HepG2 (cell line): ENCODE measurements around the gene MTHFR. TPM values are rescaled to one million over a fixed set of nuclear protein-coding genes. Genes with fewer than 3 reads are reported as not detected.
A peak's percentile ranks its signal among the peaks of the same experiment; 100 is the strongest.

Source experiments
- AFF4 ChIP-seq: sonication (generic); formaldehyde crosslinking; IDR thresholded peaks from 2 replicates; pipeline ENCODE4 v1.4.0; 2020; ENCODE audit warnings: missing genetic modification reagents
- GATA4 ChIP-seq: sonication (generic); IDR thresholded peaks from 2 replicates; pipeline ENCODE4 v1.6.1; 2016; ENCODE audit warnings: antibody characterized with exemption, low read depth, borderline replicate concordance
- HCFC1 ChIP-seq: fragments of 150-350 bp; IDR thresholded peaks from 2 replicates; pipeline ENCODE4 v1.6.1; 2014; ENCODE audit warnings: low read depth, low read length
- HIC2 ChIP-seq: sonication (generic); formaldehyde crosslinking; IDR thresholded peaks from 2 replicates; pipeline ENCODE4 v1.9.0; 2022; ENCODE audit warnings: low read depth, missing genetic modification reagents
- ISL2 ChIP-seq: sonication (generic); formaldehyde crosslinking; IDR thresholded peaks from 2 replicates; pipeline ENCODE4 v1.5.0; 2020; ENCODE audit warnings: missing genetic modification reagents
- MIER3 ChIP-seq: IDR thresholded peaks from 2 replicates; pipeline ENCODE4 v1.6.1; 2016; ENCODE audit warnings: missing compliant biosample characterization, borderline replicate concordance
- PRPF4 ChIP-seq: fragments of 200-400 bp; formaldehyde crosslinking; IDR thresholded peaks from 2 replicates; pipeline ENCODE4 v1.6.1; 2016; ENCODE audit warnings: low read length, low read depth; ENCODE audit not compliant: poor library complexity, severe bottlenecking
- RFXAP ChIP-seq: sonication (generic); formaldehyde crosslinking; IDR thresholded peaks from 2 replicates; pipeline ENCODE4 v1.4.0; 2020; ENCODE audit warnings: missing genetic modification reagents, borderline replicate concordance
- RORA ChIP-seq: sonication (generic); formaldehyde crosslinking; IDR thresholded peaks from 2 replicates; pipeline ENCODE4 v1.5.0; 2020; ENCODE audit warnings: mild to moderate bottlenecking, missing genetic modification reagents, moderate library complexity
- SETDB1 ChIP-seq: sonication (generic); formaldehyde crosslinking; IDR thresholded peaks from 2 replicates; pipeline ENCODE4 v1.5.1; 2020; ENCODE audit warnings: missing genetic modification reagents, mild to moderate bottlenecking, borderline replicate concordance
- SIN3A ChIP-seq: IDR thresholded peaks from 2 replicates; pipeline ENCODE4 v1.6.1; 2011; ENCODE audit warnings: low read depth, mild to moderate bottlenecking, control low read depth, low read length, borderline replicate concordance
- SMARCE1 ChIP-seq: fragments of 450-650 bp; IDR thresholded peaks from 2 replicates; pipeline ENCODE4 v1.6.1; 2017; ENCODE audit warnings: borderline replicate concordance
- SRSF1 ChIP-seq: fragments of 200-400 bp; formaldehyde crosslinking; optimal IDR thresholded peaks from 2 replicates; pipeline ENCODE3; 2017; ENCODE audit warnings: mild to moderate bottlenecking, low read depth, low read length, moderate library complexity
- ZFP1 ChIP-seq: IDR thresholded peaks from 2 replicates; pipeline ENCODE4 v1.6.1; 2016
- ZNF563 ChIP-seq: sonication (generic); formaldehyde crosslinking; IDR thresholded peaks from 2 replicates; pipeline ENCODE4 v1.8.0; 2022; ENCODE audit warnings: mild to moderate bottlenecking, moderate library complexity, missing genetic modification reagents
- ZNF577 ChIP-seq: sonication (generic); formaldehyde crosslinking; IDR thresholded peaks from 2 replicates; pipeline ENCODE4 v1.4.0; 2020; ENCODE audit warnings: mild to moderate bottlenecking, low read depth, missing genetic modification reagents, borderline replicate concordance
- ZNF768 ChIP-seq: sonication (generic); formaldehyde crosslinking; IDR thresholded peaks from 2 replicates; pipeline ENCODE4 v1.4.0; 2020; ENCODE audit warnings: missing genetic modification reagents
- ZNF792 ChIP-seq: IDR thresholded peaks from 2 replicates; pipeline ENCODE4 v1.6.1; 2016
- ZSCAN25 ChIP-seq: sonication (generic); formaldehyde crosslinking; IDR thresholded peaks from 2 replicates; pipeline ENCODE4 v1.8.0; 2022; ENCODE audit warnings: mild to moderate bottlenecking, missing genetic modification reagents
- polyA plus RNA-seq, 8 experiments: library from polyadenylated mRNA; depleted of rRNA in 3 of 8; stranded (reverse) in 7 of 8; unstranded in 1 of 8; fragments of >200 nt; fragmentation: Illumina TruSeq in 4 of 8; extraction: Trizol in 4 of 8; gene quantifications; 2 replicates each; pipeline versions ENCODE4 v1.2.1 to v1.2.3, GENCODE V29; 2011 to 2016; ENCODE audit warnings: low read depth in 4 of 8, missing spikeins in 1 of 8, mixed read lengths in 1 of 8; ENCODE audit not compliant: insufficient read depth in 1 of 8
- total RNA-seq, 5 experiments: library from RNA; depleted of rRNA; stranded (reverse); fragments of >200 nt; fragmentation: Illumina TruSeq; extraction: Trizol; gene quantifications; 2 replicates each; pipeline ENCODE4 v1.2.3, GENCODE V29; 2016; ENCODE audit warnings: low read depth in 1 of 5
- TF ChIP-seq, protein P1 (sequence below): sonication (generic); formaldehyde crosslinking; IDR thresholded peaks from 2 replicates; pipeline ENCODE4 v1.4.0; 2020; ENCODE audit warnings: missing genetic modification reagents, mild to moderate bottlenecking, borderline replicate concordance

Gene MTHFR
- total and polyA plus RNA-seq, 2 of the 13 experiments (the other 11 are each of a cell fraction or from before 2014, with no cell fraction given): 3.8 to 8.2 TPM

DNA sequence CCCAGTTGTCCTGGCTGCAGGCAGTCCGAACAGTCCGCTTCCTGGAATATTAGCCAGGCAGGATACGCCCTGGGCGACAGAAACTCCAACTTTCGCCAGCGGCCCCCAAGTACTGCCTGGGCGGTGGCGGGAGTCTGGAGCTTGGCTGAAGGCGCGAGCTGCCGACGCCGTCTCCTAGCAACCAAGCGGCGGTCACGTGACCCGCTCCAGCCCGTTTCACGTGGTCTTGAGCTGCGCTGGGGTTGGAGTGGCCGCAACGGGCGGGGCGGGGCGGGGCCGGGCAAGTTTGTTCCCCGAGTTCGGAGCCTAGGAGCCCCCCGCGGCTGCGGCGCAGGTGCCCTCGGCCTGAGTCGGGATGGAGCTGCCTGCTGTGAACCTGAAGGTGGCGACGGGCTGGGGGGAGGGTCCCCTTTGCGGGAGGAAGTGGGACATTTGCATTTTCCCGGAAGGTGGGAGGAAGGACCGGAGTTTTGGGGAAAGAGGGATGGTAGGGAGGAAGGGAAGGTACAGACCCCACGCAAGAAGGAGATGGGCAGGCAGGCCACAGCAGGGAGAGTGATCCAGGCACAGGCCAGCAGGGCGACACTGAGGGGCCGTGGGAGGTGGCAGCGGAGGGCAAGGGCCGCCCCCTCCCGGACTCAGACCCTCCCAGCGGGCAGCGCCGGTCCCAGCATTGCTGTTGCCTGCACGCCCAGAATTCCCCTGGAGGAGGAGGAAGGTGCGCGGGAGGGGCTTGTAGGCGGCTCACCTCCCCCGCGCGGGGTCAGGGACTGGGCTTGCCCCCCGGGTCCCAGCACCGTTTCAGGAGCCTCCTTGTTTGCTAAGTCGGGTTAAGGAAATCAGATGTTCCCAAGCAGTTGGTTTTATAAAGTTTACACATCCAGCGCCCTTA is 69.7 kb downstream of the MTHFR start, which contains the start of gene AGTRAP (continued):
- TF ChIP-seq ZNF768 (no peak), MIER3 (CRISPR knock-in tag) (no peak), ZFP1 (CRISPR knock-in tag) (no peak), SMARCE1 (no peak), HIC2 (CRISPR knock-in tag) (no peak; the same call in 1 of the 2 replicates), PRPF4 (no peak), ZNF577 (CRISPR knock-in tag) (no peak), AFF4 (CRISPR knock-in tag) (no peak), RORA (no peak), ISL2 (CRISPR knock-in tag) (no peak), RFXAP (CRISPR knock-in tag) (no peak), SIN3A (peak; percentile 89; the same call in 1 of the 2 replicates), SRSF1 (no peak), HCFC1 (0 out of 2 replicates have a peak, but pooled peaks have one; percentile 14), GATA4 (0 out of 2 replicates have a peak, but pooled peaks have one; percentile 5), ZNF563 (CRISPR knock-in tag) (no peak), ZNF792 (no peak), ZSCAN25 (CRISPR knock-in tag) (no peak), SETDB1 (CRISPR knock-in tag) (peak; percentile 53; the same call in 1 of the 2 replicates)
- TF ChIP-seq, protein P1, sequence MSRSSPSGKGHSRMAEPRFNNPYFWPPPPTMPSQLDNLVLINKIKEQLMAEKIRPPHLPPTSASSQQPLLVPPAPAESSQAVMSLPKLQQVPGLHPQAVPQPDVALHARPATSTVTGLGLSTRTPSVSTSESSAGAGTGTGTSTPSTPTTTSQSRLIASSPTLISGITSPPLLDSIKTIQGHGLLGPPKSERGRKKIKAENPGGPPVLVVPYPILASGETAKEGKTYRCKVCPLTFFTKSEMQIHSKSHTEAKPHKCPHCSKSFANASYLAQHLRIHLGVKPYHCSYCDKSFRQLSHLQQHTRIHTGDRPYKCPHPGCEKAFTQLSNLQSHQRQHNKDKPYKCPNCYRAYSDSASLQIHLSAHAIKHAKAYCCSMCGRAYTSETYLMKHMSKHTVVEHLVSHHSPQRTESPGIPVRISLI (CRISPR knock-in tag): no peak
